DOHH2 (cell line): ENCODE measurements around the gene DCDC1.

Experiments
- EZH2phosphoT487 ChIP-seq: fragments of 200-600 bp; sonication (generic); IDR thresholded peaks from 2 replicates; pipeline ENCODE4 v1.6.1; 2017; ENCODE audit warnings: borderline replicate concordance, mild to moderate bottlenecking, antibody characterized with exemption, low read length, moderate library complexity, mixed read lengths
- TF ChIP-seq, protein P1 (sequence below): fragments of 200-600 bp; sonication (generic); IDR thresholded peaks from one replicate; pipeline ENCODE4 v1.5.1; 2014; ENCODE audit warnings: antibody characterized with exemption, mild to moderate bottlenecking, low read depth, low read length; ENCODE audit not compliant: poor library complexity, severe bottlenecking

DNA sequence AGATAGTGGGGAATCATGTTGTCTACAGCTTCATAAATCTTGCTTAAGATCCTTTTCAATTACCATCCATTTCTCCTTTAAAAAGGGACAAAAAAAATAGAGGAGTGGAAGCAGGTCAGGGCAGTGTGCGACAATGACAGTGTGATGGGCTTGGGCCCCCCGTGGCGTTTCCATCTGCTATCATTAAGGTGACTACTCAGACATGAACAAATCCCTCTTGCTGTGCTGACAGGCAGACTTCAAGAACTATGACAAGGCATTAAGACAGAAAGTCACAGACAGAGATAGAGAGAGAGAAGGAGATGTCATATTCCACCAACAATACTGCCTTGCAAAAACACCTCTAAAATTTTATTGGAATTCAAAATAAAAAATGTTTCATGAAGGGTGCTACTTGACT is 263.2 kb downstream of the DCDC1 start:
- TF ChIP-seq, protein P1, sequence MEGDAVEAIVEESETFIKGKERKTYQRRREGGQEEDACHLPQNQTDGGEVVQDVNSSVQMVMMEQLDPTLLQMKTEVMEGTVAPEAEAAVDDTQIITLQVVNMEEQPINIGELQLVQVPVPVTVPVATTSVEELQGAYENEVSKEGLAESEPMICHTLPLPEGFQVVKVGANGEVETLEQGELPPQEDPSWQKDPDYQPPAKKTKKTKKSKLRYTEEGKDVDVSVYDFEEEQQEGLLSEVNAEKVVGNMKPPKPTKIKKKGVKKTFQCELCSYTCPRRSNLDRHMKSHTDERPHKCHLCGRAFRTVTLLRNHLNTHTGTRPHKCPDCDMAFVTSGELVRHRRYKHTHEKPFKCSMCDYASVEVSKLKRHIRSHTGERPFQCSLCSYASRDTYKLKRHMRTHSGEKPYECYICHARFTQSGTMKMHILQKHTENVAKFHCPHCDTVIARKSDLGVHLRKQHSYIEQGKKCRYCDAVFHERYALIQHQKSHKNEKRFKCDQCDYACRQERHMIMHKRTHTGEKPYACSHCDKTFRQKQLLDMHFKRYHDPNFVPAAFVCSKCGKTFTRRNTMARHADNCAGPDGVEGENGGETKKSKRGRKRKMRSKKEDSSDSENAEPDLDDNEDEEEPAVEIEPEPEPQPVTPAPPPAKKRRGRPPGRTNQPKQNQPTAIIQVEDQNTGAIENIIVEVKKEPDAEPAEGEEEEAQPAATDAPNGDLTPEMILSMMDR: no peak
- no peak for TF ChIP-seq EZH2phosphoT487
